GM10248 (cell line): ENCODE measurements around the gene FGF5.

Experiments
- CTCF ChIA-PET: fragments of 300-600 bp; sonication (Branson Sonifier 250); formaldehyde crosslinking; extraction: SDS; loops from one replicate; lab custom pipeline; 2021; ENCODE audit warnings: antibody characterized with exemption; lab: Yijun Ruan, JAX
- POLR2A ChIA-PET: fragments of 350-650 bp; sonication (Branson Sonifier 250); formaldehyde crosslinking; extraction: SDS; loops from one replicate; lab custom pipeline; 2020; ENCODE audit warnings: antibody characterized with exemption; lab: Yijun Ruan, JAX
- DNase-seq: peaks from one replicate; pipeline ENCODE4 v3.0.0; 2012; ENCODE audit errors: extremely low spot score
- TF ChIP-seq, protein P1 (sequence below): IDR thresholded peaks from 2 replicates; pipeline ENCODE4 v1.5.1; 2012; ENCODE audit warnings: mild to moderate bottlenecking, low read depth; ENCODE audit errors: extremely low read depth, missing control alignments, control extremely low read depth

Gene FGF5

DNA sequence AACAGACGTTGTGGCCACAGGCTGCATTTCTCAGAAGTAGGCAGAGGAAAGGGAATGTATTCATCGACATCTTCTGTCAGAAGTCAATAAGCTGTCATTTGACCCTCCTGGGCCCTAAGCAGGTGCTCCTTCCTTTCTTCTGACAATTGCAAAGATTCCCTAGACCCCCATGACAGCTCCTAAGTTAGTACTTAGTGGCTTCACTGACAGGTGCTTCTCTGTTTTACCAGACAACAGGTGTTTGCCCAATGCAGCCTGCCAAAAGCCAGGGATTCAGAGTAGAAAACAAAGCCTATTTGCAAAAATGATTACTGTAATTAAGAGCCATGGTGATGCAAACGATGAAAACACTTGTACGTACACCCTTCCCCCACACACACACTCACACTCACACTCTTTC, 7.5 kb upstream of the FGF5 start:
- ChIA-PET POLR2A (no interaction called here), CTCF (interaction anchor here (0.9 to 1.0 kb wide), 2 partner anchors 11 to 21 kb away, joined by 3 to 4 read pairs; no protein-coding TSS in a partner anchor)
- no peak for DNase-seq
- TF ChIP-seq, protein P1, sequence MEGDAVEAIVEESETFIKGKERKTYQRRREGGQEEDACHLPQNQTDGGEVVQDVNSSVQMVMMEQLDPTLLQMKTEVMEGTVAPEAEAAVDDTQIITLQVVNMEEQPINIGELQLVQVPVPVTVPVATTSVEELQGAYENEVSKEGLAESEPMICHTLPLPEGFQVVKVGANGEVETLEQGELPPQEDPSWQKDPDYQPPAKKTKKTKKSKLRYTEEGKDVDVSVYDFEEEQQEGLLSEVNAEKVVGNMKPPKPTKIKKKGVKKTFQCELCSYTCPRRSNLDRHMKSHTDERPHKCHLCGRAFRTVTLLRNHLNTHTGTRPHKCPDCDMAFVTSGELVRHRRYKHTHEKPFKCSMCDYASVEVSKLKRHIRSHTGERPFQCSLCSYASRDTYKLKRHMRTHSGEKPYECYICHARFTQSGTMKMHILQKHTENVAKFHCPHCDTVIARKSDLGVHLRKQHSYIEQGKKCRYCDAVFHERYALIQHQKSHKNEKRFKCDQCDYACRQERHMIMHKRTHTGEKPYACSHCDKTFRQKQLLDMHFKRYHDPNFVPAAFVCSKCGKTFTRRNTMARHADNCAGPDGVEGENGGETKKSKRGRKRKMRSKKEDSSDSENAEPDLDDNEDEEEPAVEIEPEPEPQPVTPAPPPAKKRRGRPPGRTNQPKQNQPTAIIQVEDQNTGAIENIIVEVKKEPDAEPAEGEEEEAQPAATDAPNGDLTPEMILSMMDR, result no peak

DNA sequence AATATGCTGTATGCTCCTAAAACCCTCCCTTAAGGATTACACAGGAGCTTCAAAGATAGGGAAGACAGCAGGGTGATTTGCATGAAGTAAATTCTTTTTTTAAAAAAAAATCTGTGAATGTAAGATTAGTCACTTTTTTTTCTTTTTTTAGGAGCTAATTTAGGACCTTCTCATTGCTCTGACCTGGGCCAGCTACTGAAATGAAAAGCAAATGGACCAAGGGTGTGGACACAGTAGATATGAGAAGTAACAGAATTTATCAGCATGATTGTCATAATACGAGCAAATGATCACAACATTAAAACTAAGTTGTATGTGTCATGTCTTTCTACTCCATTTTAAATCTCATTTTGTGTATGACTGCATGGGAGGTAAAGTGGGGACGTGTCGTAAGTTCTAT, 6.6 kb upstream of the FGF5 start:
- DNase-seq, result no peak
- POLR2A ChIA-PET, result no interaction called here
- CTCF ChIA-PET, result interaction anchor here (1.0 kb wide), 1 partner anchor 20 kb away, joined by 3 read pairs; no protein-coding TSS in a partner anchor
- TF ChIP-seq, protein P1, result no peak

DNA sequence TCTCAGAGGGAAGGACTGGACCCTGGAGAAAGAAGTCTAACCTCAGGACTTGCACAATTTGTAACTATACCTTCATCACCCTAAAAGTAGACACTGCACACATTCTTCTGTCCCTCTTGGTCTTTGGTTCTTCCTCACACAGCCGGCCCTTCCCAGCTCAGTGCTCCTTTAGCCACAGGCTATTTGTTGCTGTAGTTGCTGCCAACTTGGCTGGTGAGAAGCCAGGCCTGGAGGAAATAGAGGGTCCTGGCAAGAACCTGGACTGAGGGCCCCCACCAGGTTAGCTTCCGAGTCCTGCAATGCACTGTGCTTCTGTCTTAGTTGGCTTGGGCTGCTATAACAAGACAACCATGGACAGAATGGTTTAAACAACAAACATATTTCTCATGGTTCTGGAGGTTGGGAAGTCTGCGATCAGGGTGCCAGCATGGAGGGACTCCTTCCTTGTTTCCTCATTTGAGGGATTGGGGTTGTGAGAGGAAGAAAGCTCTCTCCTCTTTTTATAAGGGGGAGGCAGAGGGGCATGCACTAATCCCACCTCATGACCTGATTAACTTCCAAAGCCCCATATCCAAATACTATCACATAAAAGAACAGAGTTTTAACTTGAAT, 4.4 kb upstream of the FGF5 start:
- TF ChIP-seq, protein P1, result no peak
- no peak for DNase-seq
- ChIA-PET POLR2A (no interaction called here), CTCF (interaction anchor here (0.9 kb wide), 1 partner anchor 9 kb away, joined by 3 read pairs; no protein-coding TSS in a partner anchor)

DNA sequence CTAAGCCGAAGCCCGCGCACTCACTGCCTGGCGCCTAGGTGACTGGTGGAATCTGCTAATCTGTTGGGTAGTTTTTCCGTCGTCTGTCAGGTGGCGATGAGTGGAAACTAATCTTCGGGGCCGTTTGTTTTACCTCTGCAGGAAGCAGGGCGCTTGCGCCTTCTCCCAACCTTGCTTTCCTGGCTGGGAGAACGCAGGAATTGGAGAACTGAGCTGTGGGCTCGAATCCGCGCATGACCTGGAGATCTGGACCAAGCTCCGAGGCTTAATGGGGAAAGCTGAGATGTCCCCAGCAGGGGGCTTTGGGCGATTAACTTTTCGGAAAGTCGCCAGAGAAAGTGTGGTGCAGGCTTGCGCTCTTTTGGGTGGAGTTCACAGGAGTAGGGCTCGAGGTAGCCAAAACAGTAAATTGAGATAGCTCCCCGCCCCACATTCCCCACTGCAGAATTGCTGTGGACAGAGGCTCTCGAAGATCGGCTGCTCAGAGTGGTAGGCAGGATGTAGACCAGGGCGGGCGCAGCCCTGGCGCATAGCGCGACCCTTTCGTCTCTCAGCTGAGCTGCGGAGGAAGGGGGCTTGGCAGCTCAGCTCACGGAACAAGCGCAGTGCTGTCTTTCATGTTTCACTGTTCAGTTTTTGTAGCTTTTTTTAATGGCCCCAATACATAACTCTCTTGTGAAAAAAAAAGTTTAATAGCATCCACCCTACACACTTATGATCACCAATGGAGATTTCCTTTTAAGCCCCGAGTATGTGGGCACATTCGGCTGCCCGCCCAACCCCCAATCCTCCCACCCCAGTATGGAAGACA, 2.7 kb upstream of the FGF5 start:
- DNase-seq, result no peak
- ChIA-PET POLR2A (no interaction called here), CTCF (no interaction called here)
- TF ChIP-seq, protein P1, result no peak

DNA sequence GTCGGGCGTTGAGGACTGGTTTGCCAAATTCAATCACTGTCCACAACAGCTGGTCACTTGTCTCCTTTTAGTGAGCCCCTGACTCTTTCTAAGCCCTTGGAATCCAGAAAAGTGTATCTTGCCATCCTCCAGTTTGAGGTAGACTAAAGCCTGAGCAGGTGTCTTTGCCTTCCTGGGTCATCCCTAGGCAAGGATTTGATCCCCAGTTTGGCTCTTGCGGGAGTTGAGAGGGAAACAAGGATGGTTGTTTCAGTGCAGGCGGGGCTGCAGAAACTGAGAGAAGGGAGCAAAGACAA, 2.2 kb upstream of the FGF5 start:
- CTCF ChIA-PET, result no interaction called here
- TF ChIP-seq, protein P1, result no peak

DNA sequence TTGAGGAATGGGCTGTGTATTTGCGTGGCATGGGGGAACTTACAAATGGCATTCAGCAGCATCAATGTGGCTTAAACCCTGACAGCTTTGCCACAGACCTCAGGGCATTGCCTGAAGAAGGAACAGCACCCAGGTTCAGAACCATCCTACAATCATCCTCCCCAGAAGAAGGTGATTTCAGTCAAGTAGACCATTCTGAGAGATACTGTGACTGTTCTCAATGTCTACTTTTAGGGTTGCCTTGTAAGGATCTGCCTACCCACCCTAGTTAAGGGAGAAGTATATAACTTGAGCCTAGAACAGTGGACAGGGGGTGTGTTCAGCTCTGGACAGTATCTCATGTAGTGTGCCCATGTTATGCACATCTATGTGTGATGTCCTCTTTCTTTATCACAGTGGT, 1.6 kb upstream of the FGF5 start:
- ChIA-PET POLR2A (no interaction called here), CTCF (interaction anchor here (0.9 kb wide), 1 partner anchor 1348 kb away, joined by 3 read pairs; no protein-coding TSS in a partner anchor)
- TF ChIP-seq, protein P1, result no peak
- no peak for DNase-seq

More for the DNA sequence above, 2.2 kb upstream of the FGF5 start:
- no peak for DNase-seq
- POLR2A ChIA-PET, result no interaction called here
